Mucosa of descending colon (tissue), 3 donors: ENCODE results near the gene ZNF816. TPM values are rescaled to one million over a fixed set of nuclear protein-coding genes. Genes with fewer than 3 reads are reported as not detected.
"Not testable (repeated sequence)": the region's sequence is repeated elsewhere in the genome, so short reads cannot be mapped to it uniquely, and the experiment has no call there.

ENCODE experiments used
- ATAC-seq: fragments of 200-7000 bp; cut with Tn5 transposase; one replicate; pipeline ENCODE4 v1.9.1; 2020; ENCODE audit warnings: mild to moderate bottlenecking, moderate library complexity
- DNase-seq, 3 donors: peaks; one replicate each; pipeline ENCODE4 v3.0.0-alpha.2; 2020
- H3K36me3 ChIP-seq: fragments of 200-600 bp; one replicate; pipeline ENCODE4 v1.8.0; 2021; ENCODE audit warnings: low read depth, mild to moderate bottlenecking
- H3K4me1 ChIP-seq: fragments of 200-600 bp; one replicate; pipeline ENCODE4 v1.8.0; 2021; ENCODE audit warnings: low read depth, mild to moderate bottlenecking
- H3K4me3 ChIP-seq: fragments of 200-600 bp; one replicate; pipeline ENCODE4 v1.8.0; 2021; ENCODE audit warnings: mild to moderate bottlenecking
- H3K9me3 ChIP-seq: fragments of 200-600 bp; one replicate; pipeline ENCODE4 v1.8.0; 2021; ENCODE audit warnings: mild to moderate bottlenecking
- intact Hi-C, 2 donors: fragments of 100-400 bp; cut with DNase I in 1 of 2; cut with micrococcal nuclease in 1 of 2; formaldehyde crosslinking; loops; one replicate each; pipeline versions ENCODE4 v1.11.0 to v1.11.1; 2022; cut with DNase I, micrococcal nuclease
- total RNA-seq, 3 donors: library from RNA; stranded (reverse); fragmentation: NEBNext Ultra II Directional in 2 of 3; extraction: Animal tissue kit (Norgen Biotek cat#: 25700) in 2 of 3; gene quantifications; one replicate each; pipeline versions ENCODE4 v1.2.1 to v1.2.4, GENCODE V29; 2021 to 2023
- TF ChIP-seq, protein P1 (sequence below): fragments of 200-600 bp; IDR thresholded peaks from one replicate; pipeline ENCODE4 v1.8.0; 2022; ENCODE audit warnings: antibody characterized with exemption, mild to moderate bottlenecking
- donor health status: DM: no; HTN: no; CAD: no; lungs with moderate emphysema.
- donor health status: DM: no; HTN: no; CAD: no.
- donor health status: DM: no; HTN: yes; CAD: no.

ZNF816 gene
- total RNA-seq, 3 donors from 2014 or later, result 14.8 to 16.0 (median 15.1) TPM

DNA sequence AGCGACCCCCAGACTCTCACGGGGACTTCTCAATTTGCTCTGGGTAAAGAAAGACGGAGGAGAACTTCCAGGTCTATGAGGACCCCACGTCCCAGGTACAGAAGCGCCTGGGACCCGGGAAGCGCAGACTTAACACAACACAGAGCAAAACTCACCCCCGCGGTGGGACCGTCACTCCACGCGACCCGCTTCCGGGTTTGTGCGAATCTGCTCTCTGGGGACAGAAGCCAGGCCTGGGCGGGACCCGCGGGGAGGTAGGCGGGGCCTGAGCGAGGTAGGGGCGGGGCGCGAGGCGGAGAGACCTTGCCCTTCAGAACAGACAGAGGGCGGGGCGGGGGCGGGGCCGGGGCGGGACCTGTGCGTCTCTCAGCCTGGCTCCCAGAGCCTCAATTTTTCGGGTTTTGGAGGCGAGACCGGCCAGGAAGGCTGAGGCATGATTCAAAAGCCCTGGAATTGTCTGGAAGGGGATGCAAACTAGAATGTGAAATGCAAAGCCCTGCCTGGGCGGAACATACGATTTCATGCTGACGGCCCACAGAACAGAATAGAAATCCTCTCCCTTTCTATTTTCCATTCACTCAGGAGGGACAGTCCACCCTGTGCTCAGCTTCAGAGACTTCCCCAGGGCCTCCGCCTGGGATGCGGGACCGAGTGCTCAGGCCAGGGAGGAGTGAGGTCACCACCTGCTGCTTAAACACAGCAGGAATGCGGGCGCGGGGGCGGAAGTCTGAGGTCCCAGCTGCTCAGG, 20.1 kb downstream of the ZNF816 start:
- Histone ChIP-seq H3K4me1 (peaks cover 12% of the 10 kb centered on the region), H3K9me3 (peaks cover 26% of the 10 kb centered on the region), H3K36me3 (no peaks in the 10 kb centered on the region), H3K4me3 (peak overlapping the region; percentile 70)
- TF ChIP-seq, protein P1, sequence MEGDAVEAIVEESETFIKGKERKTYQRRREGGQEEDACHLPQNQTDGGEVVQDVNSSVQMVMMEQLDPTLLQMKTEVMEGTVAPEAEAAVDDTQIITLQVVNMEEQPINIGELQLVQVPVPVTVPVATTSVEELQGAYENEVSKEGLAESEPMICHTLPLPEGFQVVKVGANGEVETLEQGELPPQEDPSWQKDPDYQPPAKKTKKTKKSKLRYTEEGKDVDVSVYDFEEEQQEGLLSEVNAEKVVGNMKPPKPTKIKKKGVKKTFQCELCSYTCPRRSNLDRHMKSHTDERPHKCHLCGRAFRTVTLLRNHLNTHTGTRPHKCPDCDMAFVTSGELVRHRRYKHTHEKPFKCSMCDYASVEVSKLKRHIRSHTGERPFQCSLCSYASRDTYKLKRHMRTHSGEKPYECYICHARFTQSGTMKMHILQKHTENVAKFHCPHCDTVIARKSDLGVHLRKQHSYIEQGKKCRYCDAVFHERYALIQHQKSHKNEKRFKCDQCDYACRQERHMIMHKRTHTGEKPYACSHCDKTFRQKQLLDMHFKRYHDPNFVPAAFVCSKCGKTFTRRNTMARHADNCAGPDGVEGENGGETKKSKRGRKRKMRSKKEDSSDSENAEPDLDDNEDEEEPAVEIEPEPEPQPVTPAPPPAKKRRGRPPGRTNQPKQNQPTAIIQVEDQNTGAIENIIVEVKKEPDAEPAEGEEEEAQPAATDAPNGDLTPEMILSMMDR, result no peak
- ATAC-seq (peak; percentile 99), DNase-seq (peak; percentile 97 to 99 (median 97))
- intact Hi-C loops, result no loop called here

DNA sequence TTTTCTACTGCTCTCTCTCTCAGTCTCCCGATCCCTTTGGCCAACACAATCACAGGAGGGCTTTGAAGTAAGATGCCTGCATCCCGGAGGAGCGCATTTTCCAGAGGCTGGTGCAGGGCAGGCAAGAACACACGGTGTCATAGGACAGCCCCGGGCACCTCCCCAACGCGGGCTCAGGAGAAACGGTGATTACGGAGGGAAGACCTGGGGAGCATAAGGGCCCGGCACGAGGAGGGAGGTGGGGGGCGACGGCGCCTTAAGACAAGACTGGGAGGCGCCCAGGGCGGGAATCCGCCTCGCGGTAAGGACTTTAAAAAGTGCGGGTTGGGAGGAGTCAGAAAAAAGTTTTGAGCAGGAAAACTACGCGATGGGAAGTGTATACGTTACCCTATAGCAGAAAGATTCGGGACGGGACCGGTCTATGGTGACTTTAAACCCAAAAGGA, 20.7 kb downstream of the ZNF816 start:
- H3K4me3 ChIP-seq, result peak overlapping the region; percentile 70
- TF ChIP-seq, protein P1, result no peak
- DNase-seq (peak; percentile 58 to 69 (median 61)), ATAC-seq (peak; percentile 53)
- peaks cover 20% of the 10 kb centered on the region for H3K9me3 ChIP-seq
- intact Hi-C loops, result no loop called here
- peaks cover 17% of the 10 kb centered on the region for H3K4me1 ChIP-seq
- no peaks in the 10 kb centered on the region for H3K36me3 ChIP-seq

DNA sequence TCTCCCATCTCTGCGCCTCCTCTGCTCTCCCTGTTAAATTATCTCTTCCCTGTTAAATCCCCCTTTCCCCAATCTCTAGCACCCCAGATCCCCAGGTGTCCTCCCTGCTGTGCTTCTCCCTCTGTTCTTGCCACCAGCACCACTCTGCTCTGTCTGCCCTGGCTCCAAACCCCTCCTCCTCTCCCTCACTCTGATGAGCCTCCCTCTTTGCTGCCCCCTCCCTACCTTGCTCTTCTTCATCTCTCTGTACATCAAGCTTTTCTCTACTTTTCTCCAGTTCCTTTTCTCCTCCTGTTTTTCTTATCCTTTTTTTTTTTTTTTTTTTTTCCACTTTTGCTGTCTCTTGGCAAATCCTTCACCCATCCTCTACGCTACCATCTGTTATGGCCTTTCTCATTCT, 21.2 kb downstream of the ZNF816 start:
- intact Hi-C loops, H3K36me3 ChIP-seq, ATAC-seq, DNase-seq: not testable (repeated sequence)
- Histone ChIP-seq H3K9me3 (peaks cover 16% of the 10 kb centered on the region), H3K4me3 (peak overlapping the region; percentile 70), H3K4me1 (peaks cover 17% of the 10 kb centered on the region)

DNA sequence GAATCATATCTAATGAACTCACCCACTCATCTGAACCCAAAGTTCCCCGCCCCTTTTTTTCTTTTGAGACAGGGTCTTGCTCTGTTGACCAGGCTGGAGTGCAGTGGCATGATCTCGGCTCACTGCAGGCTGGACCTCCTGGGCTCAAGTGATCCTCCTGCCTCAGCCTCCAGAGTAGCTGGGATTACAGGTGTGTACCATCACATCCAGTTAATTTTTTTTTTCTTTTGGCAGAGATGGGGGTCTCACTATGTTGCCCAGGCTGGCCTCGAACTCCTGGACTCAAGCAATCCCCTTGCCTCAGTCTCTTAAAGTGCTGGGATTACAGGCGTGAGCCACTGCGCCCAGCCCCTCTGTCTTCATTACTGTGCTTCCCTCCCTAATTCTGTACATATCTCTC, 21.8 kb downstream of the ZNF816 start:
- H3K4me1 ChIP-seq, result peaks cover 17% of the 10 kb centered on the region
- H3K9me3 ChIP-seq, intact Hi-C loops, ATAC-seq, DNase-seq, H3K4me3 ChIP-seq, H3K36me3 ChIP-seq: not testable (repeated sequence)

DNA sequence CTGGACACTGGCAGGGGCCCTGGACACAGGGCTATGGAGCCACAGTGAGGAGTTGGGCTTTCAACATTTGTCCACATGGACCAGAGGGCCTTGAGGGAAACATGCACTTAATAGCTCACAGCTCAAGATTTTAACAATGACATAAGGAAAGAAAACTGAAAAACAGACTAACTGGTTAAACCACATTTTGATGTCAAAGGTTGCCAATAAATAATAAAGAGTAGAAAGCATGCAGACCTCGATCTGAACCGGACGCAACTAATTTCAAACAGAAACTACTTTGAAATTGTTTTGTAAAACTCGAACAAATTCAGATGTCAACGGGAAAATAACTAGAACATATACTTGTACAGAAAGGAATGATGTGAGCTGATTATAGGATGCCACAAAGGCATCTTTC, 23.9 kb downstream of the ZNF816 start:
- TF ChIP-seq, protein P1, result no peak
- H3K4me1 ChIP-seq, result peaks cover 26% of the 10 kb centered on the region
- H3K4me3 ChIP-seq, result no peak overlapping the region
- no peaks in the 10 kb centered on the region for H3K9me3 ChIP-seq
- DNase-seq, result no peak
- no peaks in the 10 kb centered on the region for H3K36me3 ChIP-seq
- ATAC-seq, result no peak
- intact Hi-C loops, result no loop called here

DNA sequence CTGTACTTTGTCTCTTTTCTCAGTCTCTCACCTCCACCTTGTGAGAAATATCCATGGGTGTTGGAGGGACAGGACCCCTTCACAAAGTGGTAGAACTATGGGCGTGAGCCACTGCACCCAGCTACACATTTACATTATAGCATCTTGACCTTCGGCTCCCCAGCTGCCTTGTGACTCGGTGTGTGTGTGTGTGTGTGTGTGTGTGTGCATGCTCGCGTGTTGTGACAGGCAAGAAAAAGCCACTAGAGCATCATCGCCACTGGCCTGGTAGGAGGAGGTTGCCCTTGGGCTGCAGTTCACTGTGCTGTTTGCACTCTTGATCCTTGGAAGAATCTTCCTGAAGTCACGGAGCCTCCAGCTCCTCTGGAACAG, 25.7 kb downstream of the ZNF816 start:
- Histone ChIP-seq H3K9me3 (no peaks in the 10 kb centered on the region), H3K4me1 (peaks cover 26% of the 10 kb centered on the region), H3K36me3 (no peaks in the 10 kb centered on the region), H3K4me3 (no peak overlapping the region)
- intact Hi-C loops, result no loop called here
- TF ChIP-seq, protein P1, result no peak
- ATAC-seq (peak; percentile 53), DNase-seq (peak in 1 of 3 donors; percentile 55)
